Liver (tissue), 3 donors: ENCODE measurements around the gene DNA2.

Experiments used
- GABPA ChIP-seq, 2 donors: IDR thresholded peaks in 1 of 2; conservative IDR thresholded peaks in 1 of 2; 2 replicates each; pipeline ENCODE4 v1.6.1; 2016; ENCODE audit warnings: antibody characterized with exemption in 2 of 2, mild to moderate bottlenecking in 1 of 2, moderate library complexity in 1 of 2
- JUND ChIP-seq, 2 donors: IDR thresholded peaks; 2 replicates each; pipeline ENCODE4 v1.6.1; 2016; ENCODE audit warnings: antibody characterized with exemption in 2 of 2
- NR2F2 ChIP-seq: IDR thresholded peaks from 2 replicates; pipeline ENCODE4 v1.6.1; 2016; ENCODE audit warnings: antibody characterized with exemption
- RAD21 ChIP-seq, 2 donors: IDR thresholded peaks; 2 replicates each; pipeline ENCODE4 v1.6.1; 2016; ENCODE audit warnings: antibody characterized with exemption in 2 of 2, mild to moderate bottlenecking in 2 of 2
- TAF1 ChIP-seq: conservative IDR thresholded peaks from 2 replicates; pipeline ENCODE4 v1.6.1; 2016; ENCODE audit warnings: antibody characterized with exemption, mild to moderate bottlenecking
- TF ChIP-seq, protein P1 (sequence below): fragments of 150-350 bp; IDR thresholded peaks from 2 replicates; pipeline ENCODE4 v1.5.1; 2017; ENCODE audit warnings: improper control_type of control experiment, low read depth, low read length; ENCODE audit not compliant: missing input control
- TF ChIP-seq, protein P2 (sequence below): IDR thresholded peaks from 2 replicates; pipeline ENCODE4 v1.6.1; 2016; ENCODE audit warnings: antibody characterized with exemption
- TF ChIP-seq, protein P3 (sequence below): IDR thresholded peaks from 2 replicates; pipeline ENCODE4 v1.6.1; 2016; ENCODE audit warnings: antibody characterized with exemption, mild to moderate bottlenecking
- donor health status: healthy.
- donor health status: healthy.

DNA sequence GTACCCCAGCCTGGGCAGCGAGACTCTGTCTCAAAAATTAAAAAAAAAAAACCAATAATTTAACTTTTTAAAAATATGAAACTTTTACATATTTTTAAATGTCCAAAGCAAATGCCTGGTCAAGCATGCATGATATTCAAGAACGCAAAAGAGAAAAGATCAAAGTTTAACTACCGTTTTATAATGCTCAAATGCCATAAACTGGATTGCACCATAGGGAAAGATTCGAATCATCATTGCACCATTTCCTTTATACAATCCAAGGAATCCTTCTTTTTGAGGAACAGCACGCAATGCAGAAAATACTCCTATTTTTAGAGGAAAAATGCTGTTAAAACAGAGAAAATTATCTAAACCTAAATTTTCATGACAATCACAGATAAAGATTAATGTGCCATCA lies 34.6 kb upstream of the DNA2 start:
- TF ChIP-seq, protein P1, sequence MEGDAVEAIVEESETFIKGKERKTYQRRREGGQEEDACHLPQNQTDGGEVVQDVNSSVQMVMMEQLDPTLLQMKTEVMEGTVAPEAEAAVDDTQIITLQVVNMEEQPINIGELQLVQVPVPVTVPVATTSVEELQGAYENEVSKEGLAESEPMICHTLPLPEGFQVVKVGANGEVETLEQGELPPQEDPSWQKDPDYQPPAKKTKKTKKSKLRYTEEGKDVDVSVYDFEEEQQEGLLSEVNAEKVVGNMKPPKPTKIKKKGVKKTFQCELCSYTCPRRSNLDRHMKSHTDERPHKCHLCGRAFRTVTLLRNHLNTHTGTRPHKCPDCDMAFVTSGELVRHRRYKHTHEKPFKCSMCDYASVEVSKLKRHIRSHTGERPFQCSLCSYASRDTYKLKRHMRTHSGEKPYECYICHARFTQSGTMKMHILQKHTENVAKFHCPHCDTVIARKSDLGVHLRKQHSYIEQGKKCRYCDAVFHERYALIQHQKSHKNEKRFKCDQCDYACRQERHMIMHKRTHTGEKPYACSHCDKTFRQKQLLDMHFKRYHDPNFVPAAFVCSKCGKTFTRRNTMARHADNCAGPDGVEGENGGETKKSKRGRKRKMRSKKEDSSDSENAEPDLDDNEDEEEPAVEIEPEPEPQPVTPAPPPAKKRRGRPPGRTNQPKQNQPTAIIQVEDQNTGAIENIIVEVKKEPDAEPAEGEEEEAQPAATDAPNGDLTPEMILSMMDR: no peak
- TF ChIP-seq RAD21 (IDR thresholded peaks at IDR 0.05) (no peak), JUND (IDR thresholded peaks at IDR 0.05) (no peak), TAF1 (no peak), NR2F2 (no peak), GABPA (IDR thresholded peaks at IDR 0.05 in 1 of 2, conservative IDR thresholded peaks at IDR 0.05 in 1 of 2) (no peak)
- TF ChIP-seq, protein P2, sequence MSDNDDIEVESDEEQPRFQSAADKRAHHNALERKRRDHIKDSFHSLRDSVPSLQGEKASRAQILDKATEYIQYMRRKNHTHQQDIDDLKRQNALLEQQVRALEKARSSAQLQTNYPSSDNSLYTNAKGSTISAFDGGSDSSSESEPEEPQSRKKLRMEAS: no peak
- TF ChIP-seq, protein P3, sequence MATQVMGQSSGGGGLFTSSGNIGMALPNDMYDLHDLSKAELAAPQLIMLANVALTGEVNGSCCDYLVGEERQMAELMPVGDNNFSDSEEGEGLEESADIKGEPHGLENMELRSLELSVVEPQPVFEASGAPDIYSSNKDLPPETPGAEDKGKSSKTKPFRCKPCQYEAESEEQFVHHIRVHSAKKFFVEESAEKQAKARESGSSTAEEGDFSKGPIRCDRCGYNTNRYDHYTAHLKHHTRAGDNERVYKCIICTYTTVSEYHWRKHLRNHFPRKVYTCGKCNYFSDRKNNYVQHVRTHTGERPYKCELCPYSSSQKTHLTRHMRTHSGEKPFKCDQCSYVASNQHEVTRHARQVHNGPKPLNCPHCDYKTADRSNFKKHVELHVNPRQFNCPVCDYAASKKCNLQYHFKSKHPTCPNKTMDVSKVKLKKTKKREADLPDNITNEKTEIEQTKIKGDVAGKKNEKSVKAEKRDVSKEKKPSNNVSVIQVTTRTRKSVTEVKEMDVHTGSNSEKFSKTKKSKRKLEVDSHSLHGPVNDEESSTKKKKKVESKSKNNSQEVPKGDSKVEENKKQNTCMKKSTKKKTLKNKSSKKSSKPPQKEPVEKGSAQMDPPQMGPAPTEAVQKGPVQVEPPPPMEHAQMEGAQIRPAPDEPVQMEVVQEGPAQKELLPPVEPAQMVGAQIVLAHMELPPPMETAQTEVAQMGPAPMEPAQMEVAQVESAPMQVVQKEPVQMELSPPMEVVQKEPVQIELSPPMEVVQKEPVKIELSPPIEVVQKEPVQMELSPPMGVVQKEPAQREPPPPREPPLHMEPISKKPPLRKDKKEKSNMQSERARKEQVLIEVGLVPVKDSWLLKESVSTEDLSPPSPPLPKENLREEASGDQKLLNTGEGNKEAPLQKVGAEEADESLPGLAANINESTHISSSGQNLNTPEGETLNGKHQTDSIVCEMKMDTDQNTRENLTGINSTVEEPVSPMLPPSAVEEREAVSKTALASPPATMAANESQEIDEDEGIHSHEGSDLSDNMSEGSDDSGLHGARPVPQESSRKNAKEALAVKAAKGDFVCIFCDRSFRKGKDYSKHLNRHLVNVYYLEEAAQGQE: no peak
